GM19372 (cell line): ENCODE data around the gene VPS4B.
"Not testable (repeated sequence)": the region's sequence is repeated elsewhere in the genome, so short reads cannot be mapped to it uniquely, and the experiment has no call there.

Source experiments
- ATAC-seq: cut with Tn5 transposase; IDR thresholded peaks from one replicate; pipeline ENCODE4 v1.9.1; 2021; ENCODE audit warnings: mild to moderate bottlenecking, low read depth, moderate library complexity; ENCODE audit not compliant: unreplicated experiment

The VPS4B gene

DNA sequence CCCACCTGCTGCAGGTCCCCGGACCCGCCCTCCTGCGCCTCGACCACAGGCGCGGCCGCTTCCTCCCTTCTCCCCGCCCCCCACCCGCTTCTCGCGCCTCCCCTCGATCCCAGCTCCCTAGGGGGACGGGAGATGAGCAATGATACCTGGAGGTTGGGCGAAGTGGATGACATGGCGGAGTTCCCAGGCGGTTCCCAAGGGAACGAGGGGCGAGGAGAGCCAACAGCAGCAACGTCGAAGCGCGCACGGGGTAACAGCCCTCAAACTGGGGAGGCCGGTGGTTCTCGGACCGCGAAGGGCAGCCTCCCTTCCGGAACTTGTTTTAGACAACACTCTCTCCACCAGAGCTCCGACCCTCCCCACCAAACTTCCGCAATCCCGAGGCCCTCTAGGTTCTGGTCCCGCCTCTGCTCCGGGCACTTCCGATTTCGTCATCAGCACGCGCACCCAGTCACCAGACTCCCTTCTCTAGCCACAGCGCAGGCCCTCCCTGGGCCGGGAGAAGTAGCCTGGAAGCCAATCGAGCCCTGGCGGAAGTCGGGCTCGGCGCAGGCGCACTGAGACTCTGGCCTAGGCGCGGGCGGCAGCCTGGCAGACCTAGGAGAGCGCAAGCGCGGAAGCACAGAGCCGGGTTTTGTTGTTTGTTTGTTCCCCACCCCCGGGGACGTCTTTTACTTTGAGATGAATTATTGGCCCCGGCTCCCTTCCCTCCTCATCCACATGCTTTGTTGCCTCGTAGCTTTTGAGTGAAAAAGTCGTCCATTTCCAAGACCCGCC, at the start of gene VPS4B:
Gene VPS4B (minus strand): TSS at position 390 of the 777 bp plus-strand sequence. CDS start 217 bp downstream, at position 173.
- ATAC-seq = peak; percentile 94

DNA sequence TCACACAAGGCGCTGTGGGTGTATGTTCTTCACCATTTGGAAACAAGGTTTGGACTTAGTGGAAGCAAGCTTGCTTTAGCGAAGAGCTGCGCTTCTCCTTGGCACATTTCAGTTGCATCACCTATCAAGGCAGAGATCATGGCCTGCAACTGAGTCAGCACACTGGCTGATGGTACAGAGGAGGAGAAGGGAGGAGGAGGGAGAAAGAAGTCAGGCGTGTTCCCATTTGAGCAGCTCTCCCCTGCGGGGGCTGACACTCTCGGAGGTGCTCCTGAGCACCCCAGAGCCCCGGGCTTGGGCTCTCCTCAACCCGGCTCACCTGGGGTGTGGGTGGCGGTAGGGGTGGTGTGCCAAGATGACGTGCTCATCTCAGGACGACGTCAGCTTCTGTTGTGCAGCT, 48.5 kb upstream of the VPS4B start:
- no peak for ATAC-seq

DNA sequence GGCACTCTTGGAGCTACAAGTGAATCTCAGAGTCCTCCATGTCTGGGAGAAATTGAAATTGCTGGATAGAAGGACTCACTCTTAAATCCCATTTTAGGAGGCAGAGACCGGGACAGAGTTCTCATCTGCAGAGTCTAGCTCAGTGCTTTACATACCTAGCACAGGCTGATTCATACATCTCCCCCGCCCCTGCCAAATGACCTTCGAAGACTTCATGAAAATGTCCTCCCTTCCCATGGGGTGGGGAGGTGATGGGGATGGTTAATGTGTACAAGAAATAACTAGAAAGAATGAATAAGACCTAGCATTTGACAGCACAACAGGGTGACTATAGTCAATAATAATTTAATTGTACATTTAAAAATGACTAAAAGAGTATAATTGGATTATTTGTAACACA, 46.3 kb upstream of the VPS4B start:
- no peak for ATAC-seq

DNA sequence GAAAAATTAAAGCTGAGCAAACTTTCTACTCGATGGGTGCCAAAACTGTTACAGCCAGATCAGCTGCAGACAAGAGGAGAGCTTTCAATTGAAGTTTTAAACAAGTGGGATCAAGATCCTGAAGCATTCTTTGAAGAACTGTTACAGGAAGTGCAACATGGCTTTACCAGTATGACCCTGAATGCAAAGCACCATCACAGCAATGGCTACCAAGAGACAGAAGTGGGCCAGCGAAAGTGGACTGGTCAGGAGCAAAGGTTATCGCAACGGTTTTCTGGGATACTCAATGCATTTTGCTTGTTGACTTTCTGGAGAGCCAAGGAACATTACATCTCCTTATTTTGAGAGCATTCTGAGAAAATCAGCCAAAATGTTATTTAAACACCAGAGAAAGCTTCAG, 45.4 kb upstream of the VPS4B start:
- ATAC-seq = no peak

DNA sequence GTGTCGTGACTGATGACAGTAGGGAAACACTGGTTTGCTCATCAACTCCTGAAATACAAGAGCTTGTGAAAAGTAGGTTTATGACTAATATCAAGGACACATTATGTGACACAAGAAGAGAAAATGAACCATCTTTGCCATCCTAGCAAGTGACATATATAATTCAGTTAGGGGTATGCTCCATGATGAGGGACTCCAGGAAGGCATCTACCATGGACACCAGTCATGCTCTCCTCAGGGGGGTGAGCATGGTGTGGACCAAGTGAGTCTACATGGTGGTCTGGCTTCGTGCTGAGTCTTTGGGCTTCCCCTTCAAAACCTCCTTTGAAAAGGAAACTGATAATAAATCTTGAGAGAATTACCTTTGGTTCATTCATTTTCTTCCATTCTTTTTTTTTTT, 42.8 kb upstream of the VPS4B start:
- no peak for ATAC-seq

- ATAC-seq = no peak
These were observed 42.2 kb upstream of the VPS4B start for GRCh38 chr18:63464434-63464833.

- no peak for ATAC-seq
These were observed 38.1 kb upstream of the VPS4B start for GRCh38 chr18:63460414-63460813.

DNA sequence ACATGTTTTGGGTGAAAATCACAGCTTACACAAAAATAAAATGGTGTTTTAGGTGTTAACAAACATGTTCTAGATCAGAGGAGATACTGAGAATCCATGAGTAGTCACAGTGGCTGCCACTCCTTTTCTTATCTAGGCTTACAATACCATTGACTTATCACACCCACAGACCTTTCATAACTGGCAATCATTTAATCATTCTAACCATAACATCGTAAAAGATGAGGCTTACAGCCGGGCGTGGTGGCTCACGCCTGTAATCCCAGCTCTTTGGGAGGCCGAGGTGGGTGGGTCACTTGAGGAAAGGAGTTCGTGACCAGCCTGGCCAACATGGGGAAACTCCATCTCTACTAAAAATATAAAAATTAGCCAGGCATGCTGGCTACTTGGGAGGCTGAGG, 35.7 kb upstream of the VPS4B start:
- no peak for ATAC-seq

DNA sequence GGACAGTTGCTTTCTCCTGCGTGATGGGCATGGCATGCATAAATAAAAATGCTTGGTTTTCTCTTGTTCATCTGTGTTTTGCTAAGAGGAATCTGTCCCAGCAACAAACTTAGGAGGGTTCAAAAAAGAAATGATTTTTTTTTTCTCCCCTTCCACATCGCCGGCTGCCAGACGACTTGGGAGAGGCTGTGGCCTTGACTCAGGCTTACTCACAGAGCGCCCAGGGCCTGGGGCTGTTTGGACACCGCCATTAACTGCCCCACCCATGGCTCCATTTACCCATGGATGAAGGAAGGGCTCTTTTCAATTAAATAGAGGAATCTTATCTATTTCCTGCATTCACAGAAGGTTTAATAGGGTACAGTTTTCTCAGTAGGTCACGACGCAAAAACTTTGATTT, 32.2 kb upstream of the VPS4B start:
- ATAC-seq = no peak

DNA sequence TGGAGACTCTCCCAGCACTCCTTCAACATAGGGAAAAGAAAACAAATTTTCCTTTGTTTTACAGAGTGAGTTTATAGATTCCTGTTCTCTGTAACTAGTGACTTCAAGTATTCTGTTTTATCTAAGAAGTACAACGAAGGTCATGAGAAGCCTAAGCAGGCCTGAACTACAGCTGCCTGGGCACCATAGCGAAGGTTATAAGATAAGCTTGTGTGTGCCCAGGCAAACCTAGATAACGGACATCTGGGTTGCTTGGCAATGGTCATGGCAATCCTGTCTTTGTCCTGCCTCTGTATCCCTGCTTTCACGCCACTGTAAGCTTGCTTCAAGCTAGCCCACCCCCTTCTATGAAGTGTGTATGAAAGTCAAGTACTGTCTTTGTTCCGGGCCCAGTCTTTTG, 30.5 kb upstream of the VPS4B start:
- not testable (repeated sequence) for ATAC-seq

DNA sequence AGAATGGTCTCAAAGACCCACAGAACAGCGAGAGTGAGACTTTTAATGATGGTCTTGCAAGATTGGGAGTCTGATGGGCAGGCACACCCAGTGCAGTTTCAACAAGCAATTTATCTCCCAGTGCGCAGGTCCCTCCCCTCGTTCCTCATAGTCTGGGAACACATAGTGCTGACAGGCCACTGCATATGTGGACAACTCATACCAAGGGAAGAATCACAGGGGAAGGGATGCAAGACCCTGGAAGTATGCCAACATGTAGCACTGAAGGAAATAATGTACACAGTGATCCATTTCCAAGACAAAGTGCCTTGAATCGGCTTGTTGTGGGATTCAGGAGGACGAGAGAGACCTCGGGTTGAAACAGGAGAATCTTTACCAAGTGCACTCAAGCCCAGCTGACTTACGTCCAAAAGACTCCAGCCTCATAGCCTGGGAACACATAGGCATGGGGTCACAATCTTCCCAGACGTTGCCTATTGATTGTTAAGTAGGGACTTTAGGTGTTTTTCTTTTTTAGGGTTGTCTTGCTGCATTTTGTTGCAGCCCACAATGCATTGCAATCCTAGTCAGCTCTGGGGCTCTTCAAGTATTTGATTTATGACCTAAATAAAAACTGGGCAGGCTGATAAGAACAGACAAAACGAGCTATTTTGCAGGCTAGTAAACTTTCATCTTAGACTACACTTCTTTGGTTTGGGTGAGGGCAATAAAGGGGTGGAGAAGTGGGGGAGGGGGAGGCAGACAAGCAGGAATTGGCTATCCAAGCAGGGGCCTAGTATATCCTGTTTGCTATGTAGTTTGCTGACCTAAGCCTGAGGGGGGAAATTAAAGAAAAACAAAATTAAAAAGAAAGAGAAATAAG, 29.8 kb upstream of the VPS4B start:
- ATAC-seq = no peak

DNA sequence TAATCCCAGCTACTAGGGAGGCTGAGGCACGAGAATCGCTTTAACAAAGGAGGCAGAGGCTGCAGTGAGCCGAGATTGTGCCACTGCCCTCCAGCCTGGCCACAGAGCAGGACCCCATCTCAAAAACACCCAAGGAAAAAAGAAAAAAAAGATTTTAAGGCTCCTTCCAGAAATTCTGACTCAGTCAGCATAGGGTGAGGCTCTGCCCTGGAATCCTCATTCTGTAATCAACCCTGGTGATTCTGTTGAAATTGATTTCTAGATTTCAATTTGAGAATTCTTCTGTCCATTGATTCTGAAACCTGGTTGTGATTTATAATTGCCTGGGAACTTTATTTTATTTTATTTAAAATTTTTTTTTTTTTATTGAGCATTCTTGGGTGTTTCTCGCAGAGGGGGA, 27.1 kb upstream of the VPS4B start:
- ATAC-seq = no peak

- no peak for ATAC-seq
These were observed 24.8 kb upstream of the VPS4B start for GRCh38 chr18:63447066-63447465.

DNA sequence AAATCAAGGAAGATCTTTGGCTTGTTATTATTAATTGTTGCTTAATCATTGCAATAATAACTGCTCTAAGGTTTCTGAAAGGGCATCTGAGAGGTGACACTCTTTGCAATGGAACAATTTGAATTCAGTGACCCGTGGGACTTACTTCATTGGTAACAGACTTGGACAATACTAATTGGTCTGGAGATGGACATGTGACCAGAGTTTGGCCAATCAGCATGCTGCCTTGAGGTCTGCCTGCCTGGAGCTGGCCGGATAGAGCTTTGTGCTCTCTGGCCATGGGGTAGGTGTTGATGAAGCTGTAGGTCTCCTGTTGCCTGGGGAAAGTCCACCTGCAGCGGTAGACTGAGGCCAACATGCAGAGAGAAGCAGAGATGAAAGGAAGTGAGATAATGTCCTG, 24.0 kb upstream of the VPS4B start:
- ATAC-seq = no peak

- ATAC-seq = no peak
These were observed 22.8 kb upstream of the VPS4B start for GRCh38 chr18:63445037-63445436.

DNA sequence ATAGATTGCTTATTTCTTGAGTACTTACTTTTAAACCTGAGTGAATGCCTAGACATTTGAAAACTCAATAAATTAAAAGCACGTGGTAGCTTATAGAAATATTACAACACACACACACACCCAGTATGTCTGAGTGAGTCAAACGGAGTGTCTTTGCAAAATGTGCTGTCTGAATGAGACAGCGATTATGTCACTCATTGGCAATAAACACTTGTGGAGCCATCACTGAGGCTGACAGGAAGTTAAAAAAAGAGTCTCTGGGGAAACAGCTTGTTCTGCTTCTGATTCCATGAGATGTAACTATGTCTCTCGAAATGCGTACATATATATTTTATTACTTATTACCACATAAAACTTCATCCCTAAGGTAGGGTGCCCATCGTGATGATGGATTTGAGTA, 22.3 kb upstream of the VPS4B start:
- ATAC-seq = no peak

DNA sequence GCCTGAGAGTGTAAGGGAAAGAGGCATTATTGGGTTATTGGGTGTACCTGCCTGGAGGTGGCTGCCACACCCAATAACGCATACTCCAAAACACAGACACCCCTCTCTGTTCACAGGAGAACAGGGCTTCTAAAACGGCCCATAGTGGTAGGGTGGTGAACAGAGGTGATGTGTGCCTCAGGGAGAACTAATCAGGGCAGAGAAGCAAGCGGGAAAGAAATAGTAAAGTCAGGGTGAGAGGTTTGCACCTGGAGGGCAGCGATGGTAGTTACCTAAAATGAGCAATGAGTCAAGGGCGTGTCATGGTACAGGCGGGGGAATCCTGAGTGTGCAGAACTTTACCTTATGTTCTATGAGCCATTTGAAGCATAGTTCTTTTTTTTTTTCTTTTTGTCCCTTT, 21.6 kb upstream of the VPS4B start:
- no peak for ATAC-seq

- no peak for ATAC-seq
These were observed 18.6 kb upstream of the VPS4B start for GRCh38 chr18:63440881-63441280.

GRCh38 chr18:63440219-63440618, 17.9 kb upstream of the VPS4B start:
- no peak for ATAC-seq

- ATAC-seq = no peak
These were observed 17.1 kb upstream of the VPS4B start for GRCh38 chr18:63439334-63439733.

- ATAC-seq = no peak
These were observed 15.9 kb upstream of the VPS4B start for GRCh38 chr18:63438181-63438580.

GRCh38 chr18:63433334-63433866, 11.1 kb upstream of the VPS4B start:
- no peak for ATAC-seq
